HG03565 (cell line): ENCODE results near the gene TFCP2.

Experiments
- ATAC-seq: cut with Tn5 transposase; IDR thresholded peaks from one replicate; pipeline ENCODE4 v1.9.1; 2021; ENCODE audit warnings: mild to moderate bottlenecking, moderate library complexity; ENCODE audit not compliant: unreplicated experiment

The TFCP2 gene

DNA sequence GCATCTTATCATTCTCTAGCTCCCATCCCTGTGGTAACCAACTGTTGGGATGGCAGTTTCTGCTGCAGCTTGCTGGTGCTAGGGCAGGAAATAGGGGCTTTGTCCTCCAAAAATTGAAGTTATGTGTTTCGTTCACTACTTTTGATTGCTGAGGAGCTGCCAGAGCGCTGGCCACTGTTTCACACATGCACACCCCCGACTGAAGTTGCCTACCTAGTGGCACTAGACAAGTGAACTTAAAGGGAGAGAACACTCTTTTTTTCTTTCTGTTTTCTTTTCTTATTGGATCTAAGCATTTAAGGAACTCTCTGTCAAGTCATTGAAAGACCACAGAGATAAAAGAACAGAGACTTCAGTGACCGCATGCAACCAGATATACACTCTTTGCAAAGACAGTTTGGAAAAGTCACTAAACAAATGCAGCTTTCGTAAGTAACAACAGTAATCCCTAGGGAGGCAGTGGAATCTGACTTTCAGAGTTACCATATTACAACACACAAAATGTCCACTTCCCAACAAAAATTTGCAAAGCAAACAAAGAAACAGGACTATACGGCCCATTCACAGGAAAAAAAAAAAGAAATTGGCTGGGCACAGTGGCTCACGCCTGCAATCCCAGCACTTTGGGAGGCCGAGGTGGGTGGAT lies 12.0 kb downstream of the TFCP2 start:
- no peak for ATAC-seq

DNA sequence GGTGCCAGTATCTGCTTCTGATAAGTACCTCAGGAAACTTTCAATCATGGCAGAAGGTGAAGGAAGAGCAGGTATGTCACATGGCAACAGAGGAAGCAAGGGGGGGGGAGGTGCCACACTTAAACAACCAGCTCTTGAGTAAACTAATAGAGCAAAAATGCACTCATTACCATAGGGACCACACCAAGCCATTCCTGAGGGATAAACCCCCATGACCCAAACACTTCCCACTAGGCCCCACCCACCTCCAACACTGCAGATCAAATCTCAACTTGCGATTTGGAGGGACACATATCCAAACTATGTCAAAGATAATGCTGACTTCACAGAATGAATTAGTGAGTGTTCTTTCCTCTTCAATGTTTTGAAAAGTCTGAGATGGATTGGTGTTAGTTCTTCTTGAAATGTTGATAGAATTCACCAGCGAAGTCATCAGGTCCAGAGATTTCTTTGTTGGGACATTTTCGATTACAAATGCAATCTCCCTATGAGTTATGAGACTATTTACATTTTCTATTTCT lies 16.6 kb downstream of the TFCP2 start:
- ATAC-seq: no peak

DNA sequence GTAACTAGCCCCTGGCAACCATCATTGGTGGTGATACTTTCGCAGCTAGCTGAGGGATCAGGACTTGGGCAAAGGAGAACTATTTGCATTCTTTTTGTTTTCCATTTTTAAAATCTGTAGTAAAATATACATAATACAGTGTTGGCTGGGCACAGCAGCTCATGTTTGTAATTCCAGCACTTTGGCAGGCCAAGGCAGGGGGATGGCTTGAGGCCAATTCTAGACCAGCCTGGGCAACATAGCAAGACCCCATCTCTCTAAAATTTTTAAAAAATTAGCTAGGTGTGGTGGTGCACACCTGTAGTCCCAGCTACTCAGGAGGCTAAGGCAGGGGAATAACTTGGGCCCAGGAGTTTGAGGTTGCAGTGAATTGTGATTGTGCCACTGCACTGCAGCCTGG lies 20.0 kb downstream of the TFCP2 start:
- no peak for ATAC-seq

DNA sequence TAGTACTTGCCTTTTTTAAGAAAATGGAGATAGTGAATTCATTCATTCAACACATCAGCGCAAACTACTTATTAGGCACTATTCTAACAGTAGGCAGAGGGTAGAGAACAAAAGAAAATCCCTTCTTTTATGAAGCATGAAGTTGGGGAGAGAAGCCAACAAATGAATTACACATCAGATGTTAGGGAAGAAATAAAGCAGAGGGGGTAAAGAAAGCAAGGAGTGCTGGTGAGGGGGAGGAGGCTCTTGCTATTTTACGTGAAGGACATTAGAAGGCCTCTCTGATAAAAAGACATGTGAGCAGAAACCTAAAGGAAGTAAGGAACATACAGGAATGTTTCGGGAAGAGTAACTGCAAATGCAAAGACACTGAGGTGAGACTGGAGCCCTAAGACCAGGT lies 22.2 kb downstream of the TFCP2 start:
- no peak for ATAC-seq

DNA sequence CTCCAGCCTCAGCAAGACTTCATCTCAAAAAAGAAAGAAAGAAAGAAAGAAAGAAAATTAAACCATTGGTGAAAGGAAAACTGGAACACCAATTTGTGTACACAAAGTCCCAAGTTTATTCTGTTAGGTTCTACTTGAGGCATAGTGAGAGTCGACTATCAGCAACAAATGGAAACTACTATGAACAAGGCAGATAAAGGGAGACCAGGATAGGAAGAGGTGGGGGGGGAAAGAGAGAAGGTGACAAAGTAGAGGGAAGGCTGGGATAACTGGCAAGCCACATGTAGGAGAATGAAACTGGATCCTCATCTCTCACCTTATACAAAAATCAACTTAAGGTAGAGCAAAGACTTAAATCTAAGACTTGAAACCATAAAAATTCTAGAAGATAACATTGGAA lies 25.6 kb downstream of the TFCP2 start:
- ATAC-seq: no peak

DNA sequence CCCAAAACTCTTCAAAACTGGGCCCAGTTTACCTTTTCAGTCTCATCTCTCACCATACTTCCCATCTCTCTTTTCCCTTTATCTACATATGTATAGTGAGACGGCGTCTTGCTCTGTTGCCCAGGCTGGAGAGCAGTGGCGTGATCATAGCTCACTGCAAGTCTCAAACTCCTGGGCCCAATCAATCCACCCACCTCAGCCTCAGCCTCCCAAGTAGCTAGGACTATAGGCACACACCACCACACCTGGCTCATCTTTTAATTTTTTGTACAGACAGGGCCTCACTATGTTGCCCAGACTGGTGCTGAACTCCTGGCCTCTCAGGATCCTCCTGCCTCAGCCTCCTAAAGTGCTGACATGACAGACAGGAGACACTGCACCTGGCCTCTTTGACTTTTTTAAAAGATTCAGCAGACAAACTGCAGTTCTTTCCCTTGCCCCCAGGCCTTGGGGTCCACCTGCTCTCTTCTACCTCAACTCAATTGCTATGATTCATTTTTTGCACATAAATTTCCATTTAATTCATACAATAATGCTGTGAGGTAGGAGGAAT lies 33.6 kb downstream of the TFCP2 start:
- ATAC-seq: no peak

DNA sequence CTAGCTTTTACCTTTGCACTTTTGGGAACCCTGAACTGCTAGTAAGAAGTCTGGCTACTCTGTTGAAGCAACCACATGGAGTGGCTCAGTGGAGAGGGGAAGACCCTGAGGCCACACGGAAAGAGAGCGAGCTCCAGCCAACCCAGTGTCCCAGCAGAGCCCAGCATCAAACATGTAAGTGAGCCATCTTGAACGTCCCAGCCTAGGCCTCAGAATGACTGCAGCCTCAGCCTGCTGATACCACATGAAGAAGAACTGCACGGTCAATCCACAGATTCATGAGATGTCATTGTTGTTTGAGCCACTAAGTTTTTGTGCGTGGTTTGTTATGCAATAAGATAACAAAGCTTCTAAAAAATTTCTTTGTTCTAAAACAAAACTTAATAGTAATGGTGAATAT lies 40.2 kb downstream of the TFCP2 start:
- ATAC-seq: no peak

DNA sequence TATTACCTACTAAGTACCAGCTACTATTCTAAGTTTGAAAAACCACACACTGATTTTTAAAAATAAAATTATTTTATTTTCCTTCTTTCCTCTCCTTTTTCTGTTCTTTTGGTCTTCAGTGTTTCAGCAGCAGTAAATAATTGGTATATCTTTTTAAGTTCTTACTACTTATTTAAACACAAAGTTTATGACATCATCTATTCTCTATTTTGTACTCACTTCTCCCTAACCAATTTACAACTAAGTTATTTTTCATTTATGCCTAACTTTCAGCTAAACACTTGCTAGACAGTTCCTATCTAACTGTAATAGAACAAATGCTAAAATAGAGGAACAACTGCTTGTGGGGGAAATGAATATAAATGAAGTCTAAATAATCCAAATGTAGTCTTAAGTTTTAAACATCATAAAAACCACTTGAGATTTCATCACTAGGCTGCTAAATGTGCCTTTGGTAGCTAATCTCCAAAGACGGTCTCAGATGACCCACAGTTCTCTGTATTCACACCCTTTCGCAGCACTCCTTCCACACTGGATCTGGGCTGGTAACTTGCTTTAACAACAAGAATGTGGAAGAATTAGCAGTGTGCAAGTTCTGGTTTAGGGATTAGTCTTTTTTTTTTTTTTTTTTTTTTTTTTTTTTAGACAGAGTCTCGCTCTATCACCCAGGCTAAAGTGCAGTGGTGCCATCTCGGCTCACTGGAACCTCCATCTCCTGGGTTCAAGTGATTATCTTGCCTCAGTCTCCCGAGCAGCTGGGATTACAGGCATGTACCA lies 41.0 kb downstream of the TFCP2 start:
- ATAC-seq: no peak

DNA sequence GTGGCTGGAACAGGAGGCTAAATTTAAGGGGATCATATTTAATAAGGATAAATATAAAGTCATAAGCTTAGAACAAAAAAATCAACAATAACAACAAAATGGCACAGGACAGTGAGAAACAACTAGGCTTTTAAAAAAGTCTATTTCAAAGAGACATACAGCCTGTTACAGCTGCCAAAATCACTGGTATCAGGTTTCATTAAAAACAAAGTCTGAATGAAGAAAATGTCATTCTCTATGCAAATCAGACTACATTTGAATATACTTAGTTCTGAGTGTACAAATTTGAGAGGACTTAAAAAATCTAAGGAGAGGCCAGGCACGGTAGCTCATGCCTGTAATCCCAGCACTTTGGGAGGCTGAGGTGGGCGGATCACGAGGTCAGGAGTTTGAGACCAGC lies 44.0 kb downstream of the TFCP2 start:
- ATAC-seq: no peak

DNA sequence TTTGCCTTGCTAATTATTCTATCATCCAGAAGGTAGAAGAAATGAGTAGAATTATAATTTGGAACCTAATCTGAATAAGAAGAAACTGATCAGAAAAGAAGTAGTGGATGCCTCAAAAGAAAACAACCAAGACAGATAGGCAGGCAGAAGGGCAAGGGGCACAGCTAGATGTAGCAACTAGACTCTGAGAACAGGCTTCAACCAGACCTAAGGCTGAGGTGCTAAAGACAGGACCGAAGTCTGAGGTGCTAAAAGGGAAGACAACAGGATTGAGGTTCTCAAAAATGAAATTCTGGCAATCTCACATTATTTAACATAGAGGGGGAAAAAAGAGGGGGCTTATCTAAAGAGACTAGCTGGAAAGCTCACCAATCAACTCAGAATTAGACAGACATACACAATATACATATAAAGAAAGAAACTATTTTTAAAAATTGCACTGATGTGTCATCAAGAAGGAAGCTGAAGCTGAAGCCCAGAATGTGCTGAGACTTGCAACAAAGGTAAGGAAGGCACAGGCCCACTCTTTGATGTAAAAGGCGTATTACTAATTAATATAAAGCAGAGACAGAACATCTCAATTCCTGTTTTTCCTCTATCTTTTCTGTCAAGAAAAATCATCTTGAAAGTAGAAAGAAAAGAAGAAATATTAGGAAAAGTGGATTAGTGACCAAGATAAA lies 45.7 kb downstream of the TFCP2 start:
- ATAC-seq: no peak

DNA sequence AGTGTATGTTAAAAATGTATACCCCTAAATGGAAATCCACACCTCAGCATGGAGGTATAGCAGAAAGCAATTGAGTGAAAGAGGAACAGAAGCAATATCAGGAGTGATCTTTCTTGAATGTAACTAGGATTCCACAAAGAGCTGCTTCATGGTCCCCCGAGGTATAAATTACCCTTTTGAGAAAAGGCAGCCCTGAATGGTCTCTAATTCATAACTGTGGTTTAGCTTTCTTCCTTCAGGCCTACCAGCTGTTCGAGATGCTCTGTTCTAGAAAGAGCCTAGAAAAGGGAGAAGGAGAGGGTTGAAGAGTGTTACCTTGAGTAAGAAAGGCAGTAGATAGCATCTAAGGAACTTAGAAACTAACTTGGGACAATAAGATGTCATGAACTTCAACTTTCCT lies 46.6 kb downstream of the TFCP2 start:
- no peak for ATAC-seq

DNA sequence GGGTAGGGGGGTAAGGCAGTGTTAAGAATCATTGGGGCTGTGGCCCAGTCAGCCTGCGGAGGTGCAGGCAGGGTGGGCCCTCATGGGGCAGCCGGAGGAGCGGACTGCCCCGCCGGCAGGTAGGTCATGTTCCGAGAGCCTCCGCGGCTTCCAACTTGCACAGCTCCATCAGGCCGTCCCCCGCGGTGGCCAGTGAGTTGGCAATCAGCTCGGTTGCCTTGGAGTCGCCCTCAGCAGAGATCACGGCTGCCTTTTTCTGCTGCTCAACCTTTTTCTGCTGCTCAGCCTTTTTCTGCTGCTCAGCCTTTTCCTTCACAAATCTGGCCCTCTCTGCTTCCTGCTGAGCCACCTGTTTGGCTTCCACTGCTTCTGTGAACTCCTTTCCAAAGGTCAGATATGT lies 48.4 kb downstream of the TFCP2 start:
- no peak for ATAC-seq

DNA sequence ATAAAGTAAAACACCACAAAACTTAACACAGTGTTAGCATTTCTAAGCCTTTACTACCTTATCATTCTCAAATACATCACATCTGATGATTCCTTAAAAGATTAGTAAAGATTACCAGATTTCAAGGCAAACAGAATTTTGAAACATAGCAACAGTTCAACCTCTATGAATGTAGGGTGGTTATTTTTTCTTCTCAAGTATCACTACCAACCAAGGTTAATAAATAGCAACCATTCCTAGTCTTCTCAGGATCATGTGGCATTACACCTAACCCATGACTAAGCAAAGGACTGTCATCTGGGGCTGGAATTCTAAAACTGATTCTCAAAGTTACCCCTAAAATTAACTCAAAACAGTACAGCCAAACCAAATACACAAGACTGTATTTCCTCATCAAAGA lies 50.1 kb downstream of the TFCP2 start:
- no peak for ATAC-seq

DNA sequence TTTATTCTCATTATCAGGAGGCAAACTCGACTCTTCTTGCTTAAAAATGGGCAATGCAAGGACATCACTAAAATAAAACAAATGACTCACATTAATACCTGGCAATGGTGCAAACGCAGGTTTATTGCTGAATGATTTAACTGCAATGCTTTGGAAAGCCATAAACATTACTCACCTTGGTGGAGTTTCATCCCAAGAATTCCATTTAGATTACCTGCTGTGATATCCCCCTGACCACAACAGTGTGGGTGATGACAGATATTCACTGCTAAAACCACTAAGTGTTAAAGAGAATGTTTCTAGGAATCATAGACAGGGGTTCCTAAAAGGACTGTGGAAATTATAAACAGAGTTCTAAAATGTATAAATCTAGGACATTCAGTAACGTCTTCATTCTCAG lies 54.2 kb downstream of the TFCP2 start:
- no peak for ATAC-seq

DNA sequence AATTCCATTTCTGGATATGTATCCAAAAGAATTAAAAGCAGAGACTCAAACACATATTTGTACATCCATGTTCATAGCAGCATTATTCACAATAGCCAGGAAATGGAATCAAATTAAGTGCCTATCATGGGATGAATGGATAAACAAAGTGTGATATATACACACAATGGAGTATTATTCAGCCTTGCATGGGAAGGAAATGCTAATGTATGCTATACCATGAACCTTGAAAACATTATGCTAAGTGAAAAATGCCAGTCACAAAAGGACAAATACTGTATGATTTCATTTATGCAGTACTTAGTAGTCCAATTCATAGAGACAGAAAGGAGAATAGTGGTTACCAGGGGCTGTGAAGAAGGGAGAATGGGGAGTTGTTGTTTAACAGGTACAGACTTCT lies 57.4 kb downstream of the TFCP2 start:
- no peak for ATAC-seq

DNA sequence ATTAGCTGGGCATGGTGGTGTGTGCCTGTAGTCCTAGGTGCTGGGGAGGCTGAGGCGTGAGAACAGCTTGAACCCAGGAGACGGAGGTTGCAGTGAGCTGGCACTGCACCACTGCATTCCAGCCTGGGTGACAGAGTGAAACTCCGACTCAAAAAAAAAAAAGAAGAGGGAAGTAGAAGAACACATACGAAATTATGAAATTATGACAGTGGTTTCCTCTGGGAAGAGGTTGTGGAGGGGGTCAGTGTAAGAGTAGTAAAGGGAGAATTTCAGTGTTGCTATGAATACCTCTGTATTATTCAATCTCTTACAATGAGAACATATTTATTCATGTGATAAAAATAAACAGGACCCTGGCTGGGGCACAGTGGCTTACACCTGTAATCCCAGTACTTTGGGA lies 64.8 kb downstream of the TFCP2 start:
- ATAC-seq: no peak

DNA sequence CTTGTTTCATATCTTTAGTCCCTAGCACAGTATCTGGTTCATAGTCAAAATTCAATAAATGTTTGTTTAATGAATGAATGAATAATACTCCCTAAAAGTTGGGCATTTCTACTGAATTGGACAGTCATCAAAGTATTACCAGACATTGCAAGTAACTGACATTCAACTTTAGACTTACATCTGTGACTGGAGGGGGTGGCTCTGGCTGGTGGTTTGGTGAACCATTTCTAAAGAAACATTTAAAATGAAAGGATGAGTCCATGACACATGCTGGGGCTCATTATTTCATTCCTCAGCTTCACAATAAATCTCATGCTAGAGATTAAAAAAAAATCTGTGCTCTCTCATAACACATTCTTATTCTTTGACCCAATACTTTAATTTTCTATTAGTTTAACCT lies 69.0 kb downstream of the TFCP2 start:
- no peak for ATAC-seq

DNA sequence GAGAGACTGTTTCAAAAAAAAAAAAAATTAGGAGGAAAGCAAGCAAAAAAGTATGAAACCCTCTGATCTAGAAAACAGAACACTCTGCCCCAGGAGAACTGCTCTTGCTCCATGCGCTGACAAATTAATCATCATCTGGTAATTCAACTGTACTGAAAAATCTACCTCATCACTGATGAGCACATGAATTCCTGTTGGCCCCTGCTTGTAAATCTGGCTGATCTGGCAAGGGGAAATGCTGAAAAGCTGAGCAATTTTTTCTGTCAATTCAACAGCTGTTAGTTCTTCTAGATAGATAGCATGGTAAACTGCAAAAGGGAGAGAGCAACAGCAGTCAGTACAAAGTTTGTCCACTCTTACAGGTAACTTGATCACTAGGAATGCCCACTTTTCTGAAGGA lies 74.3 kb downstream of the TFCP2 start:
- no peak for ATAC-seq

DNA sequence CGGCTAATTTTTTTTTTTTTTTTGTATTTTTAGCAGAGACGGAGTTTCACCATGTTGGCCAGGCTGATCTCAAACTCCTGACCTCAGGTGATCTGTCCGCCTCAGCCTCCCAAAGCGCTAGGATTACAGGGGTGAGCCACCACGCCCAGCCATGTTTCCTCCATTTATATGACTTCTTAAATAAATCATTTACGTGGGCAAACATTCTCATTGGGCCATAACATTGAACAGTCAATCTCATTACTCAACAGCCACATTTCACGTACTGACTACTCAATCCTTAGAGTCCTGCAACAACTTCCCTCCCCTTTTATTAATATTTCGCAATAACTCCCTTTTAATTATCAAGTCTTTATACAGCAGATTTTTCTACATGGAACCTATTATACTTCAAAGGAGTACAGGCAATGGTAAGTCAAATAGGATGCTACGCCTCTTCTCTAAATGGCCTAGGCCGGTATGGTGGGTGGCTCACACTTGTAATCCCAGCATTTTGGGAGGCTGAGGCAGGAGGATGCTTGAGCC lies 82.2 kb downstream of the TFCP2 start:
- ATAC-seq: no peak

DNA sequence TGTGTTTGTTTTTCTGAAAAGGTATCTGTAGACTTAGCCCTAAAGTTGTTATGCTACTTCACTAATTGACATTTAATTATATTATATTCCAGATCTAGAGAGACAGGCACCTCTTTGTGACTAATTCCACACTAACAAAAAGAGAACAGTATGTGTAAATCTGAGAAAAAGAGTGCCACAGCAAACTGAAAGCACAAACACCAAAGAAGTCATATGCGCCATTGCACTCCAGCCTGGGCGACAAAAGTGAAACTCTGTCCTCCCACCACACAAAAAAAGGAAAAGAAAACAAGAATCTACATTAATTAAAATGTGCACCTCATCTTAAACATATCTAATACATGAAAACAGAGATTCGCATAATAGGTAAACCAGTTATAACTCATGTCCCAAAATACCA lies 85.1 kb downstream of the TFCP2 start:
- no peak for ATAC-seq

DNA sequence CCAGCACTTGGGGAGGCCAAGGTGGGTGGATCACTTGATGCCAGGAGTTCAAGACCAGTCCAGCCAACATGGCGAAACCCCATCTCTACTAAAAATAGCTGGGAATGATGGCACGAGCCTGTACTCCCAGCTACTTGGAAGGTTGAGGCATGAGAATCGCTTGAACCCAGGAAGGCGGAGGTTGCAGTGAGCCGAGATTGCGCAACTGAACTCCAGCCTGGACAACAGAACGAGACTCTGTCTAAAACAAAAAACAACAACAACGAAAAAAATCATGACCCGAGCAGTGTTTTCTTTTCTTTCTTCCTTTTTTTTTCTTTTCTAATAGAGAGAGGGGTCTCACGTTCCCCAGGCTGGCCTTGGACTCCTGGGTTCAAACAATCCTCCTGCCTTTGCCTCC lies 86.0 kb downstream of the TFCP2 start:
- no peak for ATAC-seq

DNA sequence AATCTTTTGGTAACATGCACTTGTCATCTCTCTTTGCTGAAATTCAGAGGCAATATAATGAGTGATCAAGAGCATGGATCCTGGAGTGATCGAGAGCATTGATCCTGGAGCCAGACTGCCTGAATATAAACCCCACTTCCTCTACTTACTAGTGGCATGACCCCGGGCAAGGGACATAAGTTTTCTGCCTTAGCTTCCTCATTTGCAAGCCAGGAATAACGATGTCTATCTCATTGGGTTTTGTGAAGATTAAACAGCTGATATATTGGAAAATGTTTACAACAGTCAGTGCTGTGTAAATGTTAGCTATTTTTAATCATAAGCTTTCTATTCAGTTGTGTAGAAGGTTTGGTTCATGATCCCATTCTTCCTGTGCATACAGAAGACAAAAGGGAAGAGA lies 87.2 kb downstream of the TFCP2 start:
- no peak for ATAC-seq
